Loucy (cell line): ENCODE measurements around the gene HLF.

Source experiments
- H2AFZ ChIP-seq: fragments of 200-600 bp; sonication (generic); 2 replicates; pipeline ENCODE4 v1.6.0; 2016; ENCODE audit warnings: antibody characterized with exemption, mild to moderate bottlenecking, low read length, moderate library complexity
- H3F3A ChIP-seq: fragments of 200-600 bp; 2 replicates; pipeline ENCODE4 v1.6.0; 2016; ENCODE audit warnings: antibody characterized with exemption, low read depth, mild to moderate bottlenecking
- H3K27me3 ChIP-seq: fragments of 200-600 bp; sonication (generic); 2 replicates; pipeline ENCODE4 v1.6.1; 2014; ENCODE audit warnings: low read length, mild to moderate bottlenecking; ENCODE audit not compliant: insufficient read depth, poor library complexity, severe bottlenecking
- H3K36me3 ChIP-seq: fragments of 200-600 bp; sonication (generic); 2 replicates; pipeline ENCODE4 v1.6.1; 2016; ENCODE audit warnings: low read length; ENCODE audit not compliant: insufficient read depth
- H3K4me1 ChIP-seq: fragments of 200-600 bp; sonication (generic); 2 replicates; pipeline ENCODE4 v1.5.1; 2014; ENCODE audit warnings: low read length, mild to moderate bottlenecking; ENCODE audit not compliant: insufficient read depth, poor library complexity, severe bottlenecking
- H3K4me2 ChIP-seq: fragments of 200-600 bp; sonication (generic); 2 replicates; pipeline ENCODE4 v1.6.0; 2014; ENCODE audit warnings: antibody characterized with exemption, low read length, low read depth, mild to moderate bottlenecking; ENCODE audit not compliant: poor library complexity, severe bottlenecking
- H3K4me3 ChIP-seq: fragments of 200-600 bp; sonication (generic); 2 replicates; pipeline ENCODE4 v1.5.1; 2014; ENCODE audit warnings: low read length, mild to moderate bottlenecking, mixed read lengths; ENCODE audit not compliant: poor library complexity, severe bottlenecking
- H3K79me2 ChIP-seq: fragments of 200-600 bp; sonication (generic); 2 replicates; pipeline ENCODE4 v1.6.1; 2014; ENCODE audit warnings: low read length; ENCODE audit not compliant: insufficient read depth
- H3K9ac ChIP-seq: fragments of 200-600 bp; sonication (generic); 2 replicates; pipeline ENCODE4 v1.6.0; 2014; ENCODE audit warnings: mild to moderate bottlenecking, low read depth, low read length, moderate library complexity; ENCODE audit not compliant: poor library complexity, severe bottlenecking
- H3K9me2 ChIP-seq: fragments of 200-600 bp; sonication (generic); replicated peaks from 2 replicates; pipeline ENCODE4 v1.6.1; 2016; ENCODE audit warnings: low read depth, low read length, mixed read lengths
- H3K9me3 ChIP-seq: fragments of 200-600 bp; sonication (generic); 2 replicates; pipeline ENCODE4 v1.6.1; 2014; ENCODE audit warnings: mild to moderate bottlenecking, antibody characterized with exemption, low read length, low read depth; ENCODE audit not compliant: insufficient read depth
- H4K20me1 ChIP-seq: fragments of 200-600 bp; sonication (generic); 2 replicates; pipeline ENCODE4 v1.6.0; 2014; ENCODE audit warnings: antibody characterized with exemption, low read length, mild to moderate bottlenecking; ENCODE audit not compliant: insufficient read depth, poor library complexity, severe bottlenecking
- CTCF ChIP-seq: fragments of 200-600 bp; sonication (generic); conservative IDR thresholded peaks from 2 replicates; pipeline ENCODE4 v1.5.1; 2014; ENCODE audit warnings: mild to moderate bottlenecking, antibody characterized with exemption, low read length
- EZH2phosphoT487 ChIP-seq: fragments of 200-600 bp; IDR thresholded peaks from 2 replicates; pipeline ENCODE4 v1.6.1; 2018; ENCODE audit warnings: antibody characterized with exemption, mild to moderate bottlenecking, moderate library complexity, borderline replicate concordance

The HLF gene

GRCh38 chr17:55324296-55324978, 59.7 kb downstream of the HLF start:
- H3K27me3 ChIP-seq, result no peaks in the 10 kb centered on the region
- H3K4me1 ChIP-seq, result no peaks in the 10 kb centered on the region
- no peak overlapping the region for H3K9ac ChIP-seq
- TF ChIP-seq CTCF, result peak; percentile 21
- TF ChIP-seq EZH2phosphoT487, result no peak
- H3K36me3 ChIP-seq, result no peaks in the 10 kb centered on the region
- H4K20me1 ChIP-seq, result no peaks in the 10 kb centered on the region
- H2AFZ ChIP-seq, result no peak overlapping the region
- no peaks in the 10 kb centered on the region for H3K79me2 ChIP-seq
- H3K9me2 ChIP-seq, result no peaks in the 10 kb centered on the region
- H3K4me3 ChIP-seq, result no peak overlapping the region
- no peaks in the 10 kb centered on the region for H3F3A ChIP-seq
- no peaks in the 10 kb centered on the region for H3K9me3 ChIP-seq
- H3K4me2 ChIP-seq, result no peak overlapping the region

DNA sequence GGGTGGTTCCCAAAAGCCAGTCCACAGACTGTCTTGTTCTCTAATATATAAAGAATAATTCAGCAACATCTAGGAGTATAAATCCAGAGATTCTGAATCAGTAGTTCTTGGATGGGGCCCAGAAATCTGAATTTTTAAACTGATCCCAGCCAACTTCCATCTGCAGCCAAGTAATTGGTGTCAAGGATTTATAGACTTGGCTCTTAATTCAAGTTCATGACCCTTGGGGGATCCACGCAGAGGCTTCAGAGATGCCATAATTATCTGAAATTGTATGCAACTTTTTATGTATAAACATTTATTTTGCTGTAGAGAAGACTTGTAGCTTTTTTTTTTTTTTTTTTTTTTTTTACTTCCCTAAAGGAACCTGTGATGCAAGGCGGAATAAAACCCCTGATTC, 60.6 kb downstream of the HLF start:
- Histone ChIP-seq H2AFZ (no peak overlapping the region), H3K9ac (no peak overlapping the region), H3K4me3 (no peak overlapping the region), H3F3A (no peaks in the 10 kb centered on the region), H3K9me3 (no peaks in the 10 kb centered on the region), H3K9me2 (no peaks in the 10 kb centered on the region), H3K36me3 (no peaks in the 10 kb centered on the region), H3K4me1 (no peaks in the 10 kb centered on the region), H3K27me3 (no peaks in the 10 kb centered on the region), H3K79me2 (no peaks in the 10 kb centered on the region), H3K4me2 (no peak overlapping the region), H4K20me1 (no peaks in the 10 kb centered on the region)
- TF ChIP-seq EZH2phosphoT487 (no peak), CTCF (no peak)

DNA sequence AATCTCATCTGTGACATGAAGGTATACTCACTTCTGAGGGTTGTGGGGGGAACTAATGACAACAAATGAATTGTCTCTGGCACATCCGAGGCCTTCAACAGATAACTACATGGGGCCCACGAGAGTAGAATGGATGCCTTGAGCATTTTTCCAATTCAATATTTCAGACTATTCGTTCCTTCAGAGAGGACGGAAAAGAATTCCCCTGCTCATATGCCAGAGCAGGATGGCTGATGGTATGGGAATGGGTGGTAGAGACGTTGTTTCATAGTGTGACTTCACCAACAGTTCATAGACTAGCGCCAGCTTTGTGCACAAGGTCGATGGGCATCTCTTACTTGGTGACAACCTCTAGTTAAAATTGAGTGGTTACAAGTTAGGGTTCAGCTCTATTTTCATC, 61.3 kb downstream of the HLF start:
- H3K4me3 ChIP-seq, result no peak overlapping the region
- no peaks in the 10 kb centered on the region for H3K9me3 ChIP-seq
- H3K27me3 ChIP-seq, result no peaks in the 10 kb centered on the region
- H3F3A ChIP-seq, result no peaks in the 10 kb centered on the region
- no peaks in the 10 kb centered on the region for H3K4me1 ChIP-seq
- no peak for TF ChIP-seq CTCF
- no peak for TF ChIP-seq EZH2phosphoT487
- H3K36me3 ChIP-seq, result no peaks in the 10 kb centered on the region
- H3K4me2 ChIP-seq, result no peak overlapping the region
- H3K9me2 ChIP-seq, result no peaks in the 10 kb centered on the region
- H4K20me1 ChIP-seq, result no peaks in the 10 kb centered on the region
- no peaks in the 10 kb centered on the region for H3K79me2 ChIP-seq
- H2AFZ ChIP-seq, result no peak overlapping the region
- no peak overlapping the region for H3K9ac ChIP-seq
